Neural cell (in vitro differentiated cells): Measurements from ENCODE around the gene TSKS. TPM values are rescaled to one million over a fixed set of nuclear protein-coding genes. Genes with fewer than 3 reads are reported as not detected.

Experiments
- H2AFZ ChIP-seq: fragments of 200-600, 300-800 bp; sonication (generic), shearing (Covaris generic); 2 replicates; pipeline ENCODE4 v1.6.0; 2014; ENCODE audit warnings: low read depth, mild to moderate bottlenecking, antibody characterized with exemption, low read length, moderate library complexity
- H3F3A ChIP-seq: fragments of 200-600 bp; shearing (Covaris generic); 2 replicates; pipeline ENCODE4 v1.6.1; 2016; ENCODE audit warnings: mild to moderate bottlenecking, moderate library complexity, mixed read lengths, antibody characterized with exemption, low read length; ENCODE audit not compliant: insufficient read depth, poor library complexity, severe bottlenecking
- H3K27ac ChIP-seq: fragments of 200-600, 300-800 bp; sonication (generic), shearing (Covaris generic); 2 replicates; pipeline ENCODE4 v1.5.1; 2014; ENCODE audit warnings: mild to moderate bottlenecking, low read length, moderate library complexity
- H3K27me3 ChIP-seq: fragments of 300-800, 200-600 bp; sonication (generic), shearing (Covaris generic); 2 replicates; pipeline ENCODE4 v1.6.0; 2014; ENCODE audit warnings: mild to moderate bottlenecking, low read depth, low read length, moderate library complexity; ENCODE audit not compliant: insufficient read depth
- H3K36me3 ChIP-seq: fragments of 300-800, 200-600 bp; sonication (generic), shearing (Covaris generic); 2 replicates; pipeline ENCODE4 v1.5.1; 2014; ENCODE audit warnings: mild to moderate bottlenecking, antibody characterized with exemption, low read length, moderate library complexity; ENCODE audit not compliant: insufficient read depth
- H3K4me2 ChIP-seq: fragments of 300-800, 200-600 bp; sonication (generic), shearing (Covaris generic); 2 replicates; pipeline ENCODE4 v1.6.0; 2014; ENCODE audit warnings: mild to moderate bottlenecking, low read length
- H3K4me3 ChIP-seq: fragments of 300-800, 200-600 bp; sonication (generic), shearing (Covaris generic); 2 replicates; pipeline ENCODE4 v1.5.1; 2014; ENCODE audit warnings: mild to moderate bottlenecking, low read length, moderate library complexity
- H3K79me2 ChIP-seq: fragments of 200-600 bp; shearing (Covaris generic); replicated peaks from 2 replicates; pipeline ENCODE4 v1.6.0; 2014; ENCODE audit warnings: mild to moderate bottlenecking, low read length, moderate library complexity; ENCODE audit not compliant: insufficient read depth
- H3K9ac ChIP-seq: fragments of 300-800, 200-600 bp; sonication (generic), shearing (Covaris generic); 2 replicates; pipeline ENCODE4 v1.6.1; 2016; ENCODE audit warnings: mild to moderate bottlenecking, low read length, mixed read lengths
- H3K9me2 ChIP-seq: fragments of 200-600 bp; shearing (Covaris generic); 2 replicates; pipeline ENCODE4 v1.6.1; 2016; ENCODE audit warnings: mild to moderate bottlenecking, low read length, mixed read lengths; ENCODE audit not compliant: insufficient read depth
- H3K9me3 ChIP-seq: fragments of 200-600, 300-800 bp; sonication (generic), shearing (Covaris generic); 2 replicates; pipeline ENCODE4 v1.6.1; 2016; ENCODE audit warnings: mild to moderate bottlenecking, mixed run types, low read length, moderate library complexity, mixed read lengths
- H4K20me1 ChIP-seq: fragments of 200-600 bp; shearing (Covaris generic); 2 replicates; pipeline ENCODE4 v1.6.1; 2016; ENCODE audit warnings: mild to moderate bottlenecking, mixed run types; ENCODE audit not compliant: insufficient read depth
- CTCF ChIP-seq: fragments of 450-650 bp; IDR thresholded peaks from 2 replicates; pipeline ENCODE4 v1.5.1; 2014; ENCODE audit warnings: antibody characterized with exemption, mild to moderate bottlenecking, moderate library complexity; ENCODE audit not compliant: poor library complexity, severe bottlenecking
- EP300 ChIP-seq: fragments of 450-650 bp; conservative IDR thresholded peaks from 2 replicates; pipeline ENCODE4 v1.6.1; 2014; ENCODE audit warnings: antibody characterized with exemption, mild to moderate bottlenecking, moderate library complexity; ENCODE audit not compliant: poor library complexity, severe bottlenecking
- POLR2AphosphoS5 ChIP-seq: IDR thresholded peaks from 2 replicates; pipeline ENCODE4 v1.6.1; 2012
- polyA plus RNA-seq: library from polyadenylated mRNA; depleted of rRNA; stranded (reverse); fragments of >200 nt; gene quantifications from 2 replicates; pipeline ENCODE4 v1.2.3, GENCODE V29; 2014
- small RNA-seq, 3 experiments: library from RNA; depleted of rRNA; stranded (forward); fragments of <200 nt; gene quantifications; one replicate each; pipeline ENCODE3, GENCODE V24; 2012

Gene TSKS
- polyA plus RNA-seq, 1 donor from 2014 or later = not detected

- peak overlapping the region; percentile 71 for H3K4me3 ChIP-seq
- peak overlapping the region; percentile 68 for H3K4me2 ChIP-seq
- TF ChIP-seq POLR2AphosphoS5 (peak; percentile 3), EP300 (no peak), CTCF (peak; percentile 55)
- peaks cover 21% of the 10 kb centered on the region for H3K79me2 ChIP-seq
- no peaks in the 10 kb centered on the region for H3F3A ChIP-seq
- no peaks in the 10 kb centered on the region for H4K20me1 ChIP-seq
- no peaks in the 10 kb centered on the region for H3K9me3 ChIP-seq
- H2AFZ ChIP-seq = no peak overlapping the region
- H3K27me3 ChIP-seq = no peaks in the 10 kb centered on the region
- H3K9me2 ChIP-seq = no peaks in the 10 kb centered on the region
- peak overlapping the region; percentile 99 for H3K27ac ChIP-seq
- peak overlapping the region; percentile 98 for H3K9ac ChIP-seq
- H3K36me3 ChIP-seq = no peaks in the 10 kb centered on the region
These were observed 72.9 kb downstream of the TSKS start for GRCh38 chr19:49690079-49690655.

Small RNAs within 50 kb of the gene (small RNA-seq; reads per million reads assigned to genes)
- gene MIR6799 = 0 to 0.55 (median 0) reads per million in 3 experiments
- gene RNU6-841P = 0.90 to 1.6 (median 0.92) reads per million in 3 experiments

Other genes starting within 250 kb of the TSKS start
- gene RCN3, start 235.3 kb downstream of the TSKS start, polyA plus RNA-seq = not detected in 2 replicates
- gene NOSIP, start 182.8 kb downstream of the TSKS start, polyA plus RNA-seq = 129 and 153 TPM in 2 replicates
- not detected in 2 replicates for gene PRRG2, start 182.0 kb downstream of the TSKS start, polyA plus RNA-seq
- 1.2 and 1.7 TPM in 2 replicates for gene PRR12, start 172.1 kb downstream of the TSKS start, polyA plus RNA-seq
- gene RRAS, start 123.2 kb downstream of the TSKS start, polyA plus RNA-seq = 1.2 TPM in 1 of 2 replicates, not detected in the other
- gene SCAF1, start 121.1 kb downstream of the TSKS start, polyA plus RNA-seq = 11.9 and 12.8 TPM in 2 replicates
- 31.3 and 39.4 TPM in 2 replicates for gene IRF3, start 97.4 kb downstream of the TSKS start, polyA plus RNA-seq
- 1.1 TPM in 1 of 2 replicates, not detected in the other for gene BCL2L12, start 97.4 kb downstream of the TSKS start, polyA plus RNA-seq
- 610 and 682 TPM in 2 replicates for gene PRMT1, start 86.0 kb downstream of the TSKS start, polyA plus RNA-seq
- gene ADM5, start 73.7 kb downstream of the TSKS start, polyA plus RNA-seq = 6.7 and 7.2 TPM in 2 replicates
- gene CPT1C, start 72.2 kb downstream of the TSKS start, polyA plus RNA-seq = 204 and 240 TPM in 2 replicates
- gene AP2A1, start 3.7 kb upstream of the TSKS start, polyA plus RNA-seq = 40.8 and 53.4 TPM in 2 replicates
- 32.9 and 35.4 TPM in 2 replicates for gene FUZ, start 50.0 kb upstream of the TSKS start, polyA plus RNA-seq
- 18.9 and 22.0 TPM in 2 replicates for gene MED25, start 55.0 kb upstream of the TSKS start, polyA plus RNA-seq
- 199 and 288 TPM in 2 replicates for gene PTOV1, start 87.9 kb upstream of the TSKS start, polyA plus RNA-seq
- gene PNKP, start 104.3 kb upstream of the TSKS start, polyA plus RNA-seq = 43.1 and 43.6 TPM in 2 replicates
- 4.8 and 7.4 TPM in 2 replicates for gene AKT1S1, start 114.0 kb upstream of the TSKS start, polyA plus RNA-seq
- 13.1 and 13.2 TPM in 2 replicates for gene TBC1D17, start 114.4 kb upstream of the TSKS start, polyA plus RNA-seq
- gene IL4I1, start 133.6 kb upstream of the TSKS start, polyA plus RNA-seq = not detected in 2 replicates
- 16.1 and 18.9 TPM in 2 replicates for gene ATF5, start 165.9 kb upstream of the TSKS start, polyA plus RNA-seq
- 24.9 and 32.2 TPM in 2 replicates for gene NUP62, start 166.2 kb upstream of the TSKS start, polyA plus RNA-seq
- gene SIGLEC11, start 197.9 kb upstream of the TSKS start, polyA plus RNA-seq = not detected in 2 replicates